MM.1S (cell line): ENCODE results near the gene ADGRL3.
"Not testable (repeated sequence)": the region's sequence is repeated elsewhere in the genome, so short reads cannot be mapped to it uniquely, and the experiment has no call there.

ENCODE experiments used
- DNase-seq: peaks from one replicate; pipeline ENCODE4 v3.0.0-alpha.2; 2015
- H2AFZ ChIP-seq: fragments of 300-600 bp; sonication (generic); 2 replicates; pipeline ENCODE4 v1.6.0; 2016; ENCODE audit warnings: antibody characterized with exemption, low read length
- H3F3A ChIP-seq: fragments of 300-600 bp; sonication (generic); 2 replicates; pipeline ENCODE4 v1.6.1; 2016; ENCODE audit warnings: mild to moderate bottlenecking, antibody characterized with exemption, low read length, moderate library complexity, mixed read lengths; ENCODE audit not compliant: insufficient read depth
- H3K27ac ChIP-seq: fragments of 300-600 bp; sonication (generic); 2 replicates; pipeline ENCODE4 v1.5.1; 2016; ENCODE audit warnings: mild to moderate bottlenecking, low read length
- H3K27me3 ChIP-seq: fragments of 300-600 bp; sonication (generic); replicated peaks from 2 replicates; pipeline ENCODE4 v1.6.0; 2016; ENCODE audit warnings: low read length; ENCODE audit not compliant: insufficient read depth
- H3K36me3 ChIP-seq: fragments of 300-600 bp; sonication (generic); replicated peaks from 2 replicates; pipeline ENCODE4 v1.6.1; 2016; ENCODE audit warnings: mild to moderate bottlenecking, low read length, mixed read lengths; ENCODE audit not compliant: insufficient read depth
- H3K4me1 ChIP-seq: fragments of 300-600 bp; sonication (generic); 2 replicates; pipeline ENCODE4 v1.6.1; 2016; ENCODE audit warnings: low read length, mixed read lengths
- H3K4me2 ChIP-seq: fragments of 300-600 bp; sonication (generic); 2 replicates; pipeline ENCODE4 v1.6.0; 2016; ENCODE audit warnings: low read depth, low read length
- H3K4me3 ChIP-seq: fragments of 300-600 bp; sonication (generic); 2 replicates; pipeline ENCODE4 v1.5.1; 2016; ENCODE audit warnings: low read length, mixed read lengths
- H3K79me2 ChIP-seq: fragments of 300-600 bp; sonication (generic); 2 replicates; pipeline ENCODE4 v1.6.1; 2016; ENCODE audit warnings: mixed run types, low read length, mixed read lengths
- H3K9ac ChIP-seq: fragments of 300-600 bp; sonication (generic); 2 replicates; pipeline ENCODE4 v1.6.1; 2016; ENCODE audit warnings: low read length, mixed read lengths
- H3K9me2 ChIP-seq: fragments of 300-600 bp; sonication (generic); replicated peaks from 2 replicates; pipeline ENCODE4 v1.6.1; 2016; ENCODE audit warnings: mild to moderate bottlenecking, low read length, mixed read lengths; ENCODE audit not compliant: insufficient read depth
- H3K9me3 ChIP-seq: fragments of 300-600 bp; sonication (generic); replicated peaks from 2 replicates; pipeline ENCODE4 v1.6.1; 2016; ENCODE audit warnings: mild to moderate bottlenecking, low read length, mixed read lengths; ENCODE audit not compliant: insufficient read depth
- H4K20me1 ChIP-seq: fragments of 300-600 bp; sonication (generic); 2 replicates; pipeline ENCODE4 v1.6.1; 2016; ENCODE audit warnings: mild to moderate bottlenecking, low read length, moderate library complexity, mixed read lengths; ENCODE audit not compliant: insufficient read depth
- EZH2 ChIP-seq: fragments of 300-600 bp; sonication (generic); optimal IDR thresholded peaks from 2 replicates; pipeline ENCODE3; 2017; ENCODE audit warnings: low read depth, mild to moderate bottlenecking, antibody characterized with exemption, low read length, mixed read lengths
- EZH2phosphoT487 ChIP-seq: fragments of 300-600 bp; sonication (generic); IDR thresholded peaks from 2 replicates; pipeline ENCODE4 v1.6.1; 2018; ENCODE audit warnings: antibody characterized with exemption, low read length
- TF ChIP-seq, protein P1 (sequence below): fragments of 300-600 bp; sonication (generic); IDR thresholded peaks from 2 replicates; pipeline ENCODE4 v1.5.1; 2016; ENCODE audit warnings: antibody characterized with exemption, low read length, mixed read lengths

The ADGRL3 gene

DNA sequence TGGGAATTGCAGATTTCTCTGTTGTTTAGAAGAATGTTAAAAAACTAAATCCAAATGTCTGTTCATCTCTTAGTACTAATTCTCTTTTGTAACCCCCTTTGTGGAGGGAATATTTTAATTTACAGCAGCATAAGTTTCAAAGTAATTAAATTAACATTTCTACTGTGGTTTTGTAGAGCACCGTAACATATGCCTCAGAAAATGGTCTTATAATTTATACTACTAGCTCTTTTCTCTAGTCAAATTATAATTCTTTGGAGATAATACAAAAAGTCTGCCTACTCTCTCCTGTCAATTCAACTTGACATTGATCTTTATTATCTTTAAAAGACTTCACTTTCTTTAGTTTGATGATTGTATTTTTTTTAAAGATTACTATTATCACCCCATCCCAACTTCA lies 759.0 kb downstream of the ADGRL3 start:
- H3K36me3 ChIP-seq = no peaks in the 10 kb centered on the region
- no peak for DNase-seq
- TF ChIP-seq, protein P1, sequence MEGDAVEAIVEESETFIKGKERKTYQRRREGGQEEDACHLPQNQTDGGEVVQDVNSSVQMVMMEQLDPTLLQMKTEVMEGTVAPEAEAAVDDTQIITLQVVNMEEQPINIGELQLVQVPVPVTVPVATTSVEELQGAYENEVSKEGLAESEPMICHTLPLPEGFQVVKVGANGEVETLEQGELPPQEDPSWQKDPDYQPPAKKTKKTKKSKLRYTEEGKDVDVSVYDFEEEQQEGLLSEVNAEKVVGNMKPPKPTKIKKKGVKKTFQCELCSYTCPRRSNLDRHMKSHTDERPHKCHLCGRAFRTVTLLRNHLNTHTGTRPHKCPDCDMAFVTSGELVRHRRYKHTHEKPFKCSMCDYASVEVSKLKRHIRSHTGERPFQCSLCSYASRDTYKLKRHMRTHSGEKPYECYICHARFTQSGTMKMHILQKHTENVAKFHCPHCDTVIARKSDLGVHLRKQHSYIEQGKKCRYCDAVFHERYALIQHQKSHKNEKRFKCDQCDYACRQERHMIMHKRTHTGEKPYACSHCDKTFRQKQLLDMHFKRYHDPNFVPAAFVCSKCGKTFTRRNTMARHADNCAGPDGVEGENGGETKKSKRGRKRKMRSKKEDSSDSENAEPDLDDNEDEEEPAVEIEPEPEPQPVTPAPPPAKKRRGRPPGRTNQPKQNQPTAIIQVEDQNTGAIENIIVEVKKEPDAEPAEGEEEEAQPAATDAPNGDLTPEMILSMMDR = no peak
- TF ChIP-seq EZH2phosphoT487 = no peak
- TF ChIP-seq EZH2 = no peak
- no peak overlapping the region for H3K27ac ChIP-seq
- no peaks in the 10 kb centered on the region for H3K9me2 ChIP-seq
- H3K4me2 ChIP-seq = no peak overlapping the region
- no peaks in the 10 kb centered on the region for H3K27me3 ChIP-seq
- no peaks in the 10 kb centered on the region for H3K79me2 ChIP-seq
- no peaks in the 10 kb centered on the region for H3K4me1 ChIP-seq
- H2AFZ ChIP-seq = no peak overlapping the region
- H3F3A ChIP-seq = no peaks in the 10 kb centered on the region
- H3K9ac ChIP-seq = no peak overlapping the region
- no peaks in the 10 kb centered on the region for H4K20me1 ChIP-seq
- no peaks in the 10 kb centered on the region for H3K9me3 ChIP-seq
- H3K4me3 ChIP-seq = no peak overlapping the region

DNA sequence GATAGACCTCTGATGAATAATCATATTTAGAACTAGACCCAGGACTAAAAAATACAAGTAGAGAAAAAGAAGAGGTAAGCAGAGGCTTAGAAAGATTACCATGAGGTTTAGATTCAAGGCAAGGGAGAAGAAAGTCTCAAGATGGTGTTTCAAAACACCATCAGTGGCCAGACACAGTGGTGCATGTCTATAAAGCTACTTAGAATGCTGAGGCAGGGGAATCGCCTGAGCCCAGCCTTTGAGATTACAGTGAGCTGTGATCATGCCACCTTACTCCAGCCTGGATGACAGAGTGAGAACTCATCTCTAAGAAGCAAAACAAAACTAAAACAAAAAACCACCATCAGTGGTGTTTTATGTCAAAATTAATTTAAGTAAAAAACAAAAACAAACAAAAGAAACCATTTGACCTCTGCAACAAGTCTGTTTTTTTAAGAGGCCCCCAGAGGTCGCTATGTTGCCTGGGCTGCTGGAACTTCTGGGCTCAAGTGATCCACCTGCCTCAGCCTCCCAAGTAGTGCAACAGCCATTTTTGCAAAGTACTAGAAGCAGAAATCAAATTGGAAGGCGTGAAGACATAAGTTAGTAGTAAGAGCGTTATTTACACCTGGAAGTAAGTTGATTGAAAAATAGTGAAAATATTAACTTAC lies 784.3 kb downstream of the ADGRL3 start:
- H3K36me3 ChIP-seq = no peaks in the 10 kb centered on the region
- no peaks in the 10 kb centered on the region for H3K9me2 ChIP-seq
- H2AFZ ChIP-seq = no peak overlapping the region
- TF ChIP-seq, protein P1 = no peak
- TF ChIP-seq EZH2 (no peak), EZH2phosphoT487 (no peak)
- H3K27ac ChIP-seq = no peak overlapping the region
- H3K4me3 ChIP-seq = no peak overlapping the region
- no peaks in the 10 kb centered on the region for H3K9me3 ChIP-seq
- no peak for DNase-seq
- H3K79me2 ChIP-seq = no peaks in the 10 kb centered on the region
- H3K9ac ChIP-seq = no peak overlapping the region
- no peak overlapping the region for H3K4me2 ChIP-seq
- H4K20me1 ChIP-seq = no peaks in the 10 kb centered on the region
- H3K27me3 ChIP-seq = no peaks in the 10 kb centered on the region
- H3K4me1 ChIP-seq = no peaks in the 10 kb centered on the region
- H3F3A ChIP-seq = no peaks in the 10 kb centered on the region

DNA sequence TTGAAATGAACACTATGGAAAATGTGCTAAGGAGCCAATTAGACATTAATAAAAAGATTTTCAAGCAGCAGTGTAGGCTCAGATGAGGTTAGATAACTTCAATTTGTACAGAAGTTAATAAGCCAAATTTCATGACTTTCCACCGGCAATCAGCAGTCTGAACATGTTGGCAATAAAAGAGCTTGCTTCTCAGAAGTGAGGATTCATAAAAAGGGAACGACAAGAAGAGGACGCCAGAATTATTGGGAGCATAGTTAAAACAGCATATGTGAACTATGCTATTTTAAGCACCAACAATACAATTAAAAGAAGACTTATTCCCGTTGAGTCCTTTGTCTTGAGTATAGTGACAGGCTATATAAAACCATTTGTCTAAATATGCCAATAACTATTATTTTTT lies 785.3 kb downstream of the ADGRL3 start:
- Histone ChIP-seq H3K27ac (no peak overlapping the region), H3K9me2 (no peaks in the 10 kb centered on the region), H3K9ac (no peak overlapping the region), H3K9me3 (no peaks in the 10 kb centered on the region), H3F3A (no peaks in the 10 kb centered on the region), H4K20me1 (no peaks in the 10 kb centered on the region), H3K4me2 (no peak overlapping the region), H3K27me3 (no peaks in the 10 kb centered on the region), H3K4me1 (no peaks in the 10 kb centered on the region), H3K36me3 (no peaks in the 10 kb centered on the region), H3K79me2 (no peaks in the 10 kb centered on the region), H3K4me3 (no peak overlapping the region), H2AFZ (no peak overlapping the region)
- TF ChIP-seq, protein P1 = no peak
- TF ChIP-seq EZH2phosphoT487 = no peak
- no peak for DNase-seq

GRCh38 chr4:61986929-61987328 lies 786.8 kb downstream of the ADGRL3 start:
- H3K27ac ChIP-seq, H3K9me3 ChIP-seq, H3K4me3 ChIP-seq, H3K9me2 ChIP-seq, H3F3A ChIP-seq, H2AFZ ChIP-seq, H3K4me2 ChIP-seq, DNase-seq, H3K9ac ChIP-seq, H4K20me1 ChIP-seq, H3K79me2 ChIP-seq, H3K27me3 ChIP-seq, H3K4me1 ChIP-seq, H3K36me3 ChIP-seq: not testable (repeated sequence)
